ENCODE data around the gene SULF2.

- no peak for TF ChIP-seq CTCF (conservative IDR thresholded peaks at IDR 0.05 in 1 of 2, IDR thresholded peaks at IDR 0.05 in 1 of 2; ENCODE audit: extremely low read depth in 1 of 2, insufficient read depth in 1 of 2, low read depth in 1 of 2, low read length in 2 of 2)
- TF ChIP-seq EZH2 (IDR thresholded peaks at IDR 0.05; ENCODE audit: borderline replicate concordance, low read length), result no peak
These were observed 85.5 kb downstream of the SULF2 start for GRCh38 chr20:47699818-47700217.
